Vagina (tissue), 2 donors: ENCODE data around the gene DLL4. TPM values are rescaled to one million over a fixed set of nuclear protein-coding genes. Genes with fewer than 3 reads are reported as not detected.

Experiments used
- DNase-seq, 2 donors: peaks; one replicate each; pipeline ENCODE4 v3.0.0-alpha.2; 2017; ENCODE audit errors: extremely low spot score in 2 of 2
- H3K27ac ChIP-seq: fragments of 200-600 bp; sonication (generic); one replicate; pipeline ENCODE4 v1.5.1; 2019
- H3K27me3 ChIP-seq: fragments of 200-600 bp; sonication (generic); one replicate; pipeline ENCODE4 v1.5.1; 2019
- H3K36me3 ChIP-seq, 2 donors: fragments of 200-600 bp; sonication (generic); one replicate each; pipeline ENCODE4 v1.5.1; 2017 to 2019
- H3K4me1 ChIP-seq: fragments of 200-600 bp; sonication (generic); one replicate; pipeline ENCODE4 v1.5.1; 2019
- H3K4me3 ChIP-seq, 2 donors: fragments of 200-600 bp; sonication (generic); 1 replicate in 1 of 2; 2 replicates in 1 of 2; pipeline ENCODE4 v1.5.1; 2016 to 2019
- H3K9me3 ChIP-seq: fragments of 200-600 bp; sonication (generic); one replicate; pipeline ENCODE4 v1.5.1; 2019
- POLR2A ChIP-seq, 2 donors: fragments of 450-650 bp; IDR thresholded peaks; one replicate each; pipeline ENCODE4 v1.6.1; 2017; ENCODE audit warnings: antibody characterized with exemption in 2 of 2, mild to moderate bottlenecking in 2 of 2, moderate library complexity in 2 of 2
- POLR2AphosphoS5 ChIP-seq, 2 donors: sonication (generic); formaldehyde crosslinking; IDR thresholded peaks; one replicate each; pipeline ENCODE4 v1.9.0; 2017; ENCODE audit warnings: antibody characterized with exemption in 2 of 2, mild to moderate bottlenecking in 2 of 2, low read depth in 1 of 2; ENCODE audit not compliant: insufficient read depth in 1 of 2
- intact Hi-C: fragments of 100-400 bp; cut with DNase I; formaldehyde crosslinking; loops from one replicate; pipeline ENCODE4 v1.15.1; 2023
- total RNA-seq: library from RNA; depleted of rRNA; stranded (reverse); fragments of >200 nt; gene quantifications from one replicate; pipeline ENCODE4 v1.2.3, GENCODE V29; 2016
- TF ChIP-seq, protein P1 (sequence below), 3 experiments: fragments of 450-650 bp in 2 of 3; fragments of 200-600 bp in 1 of 3; sonication (generic) in 1 of 3; IDR thresholded peaks; one replicate each; pipeline ENCODE4 v1.5.1; 2017 to 2019; ENCODE audit warnings: antibody characterized with exemption in 3 of 3, mild to moderate bottlenecking in 2 of 3, moderate library complexity in 2 of 3

Gene DLL4
- total RNA-seq, 1 donor from 2014 or later = 20.9 TPM

DNA sequence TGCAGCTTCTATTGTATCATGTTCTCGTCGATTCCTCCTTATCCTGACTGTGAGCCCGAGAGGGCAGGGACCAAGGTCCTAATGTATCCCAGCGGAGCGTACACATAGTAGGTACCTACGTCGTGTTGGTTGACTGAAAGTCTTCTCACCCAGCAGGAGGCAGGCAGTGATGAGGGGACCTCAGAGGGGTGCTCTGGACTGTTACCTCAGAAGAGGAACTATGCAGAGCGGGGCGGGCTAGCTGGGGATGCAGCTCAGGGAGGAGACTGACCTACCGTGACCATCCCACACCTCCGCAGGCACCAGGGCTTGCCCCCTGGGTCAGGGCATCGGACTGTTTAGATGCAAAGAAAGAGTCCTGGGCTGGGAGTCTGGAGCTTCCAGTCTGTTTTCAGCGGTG, 35.5 kb downstream of the DLL4 start:
- intact Hi-C loops = no loop called here

DNA sequence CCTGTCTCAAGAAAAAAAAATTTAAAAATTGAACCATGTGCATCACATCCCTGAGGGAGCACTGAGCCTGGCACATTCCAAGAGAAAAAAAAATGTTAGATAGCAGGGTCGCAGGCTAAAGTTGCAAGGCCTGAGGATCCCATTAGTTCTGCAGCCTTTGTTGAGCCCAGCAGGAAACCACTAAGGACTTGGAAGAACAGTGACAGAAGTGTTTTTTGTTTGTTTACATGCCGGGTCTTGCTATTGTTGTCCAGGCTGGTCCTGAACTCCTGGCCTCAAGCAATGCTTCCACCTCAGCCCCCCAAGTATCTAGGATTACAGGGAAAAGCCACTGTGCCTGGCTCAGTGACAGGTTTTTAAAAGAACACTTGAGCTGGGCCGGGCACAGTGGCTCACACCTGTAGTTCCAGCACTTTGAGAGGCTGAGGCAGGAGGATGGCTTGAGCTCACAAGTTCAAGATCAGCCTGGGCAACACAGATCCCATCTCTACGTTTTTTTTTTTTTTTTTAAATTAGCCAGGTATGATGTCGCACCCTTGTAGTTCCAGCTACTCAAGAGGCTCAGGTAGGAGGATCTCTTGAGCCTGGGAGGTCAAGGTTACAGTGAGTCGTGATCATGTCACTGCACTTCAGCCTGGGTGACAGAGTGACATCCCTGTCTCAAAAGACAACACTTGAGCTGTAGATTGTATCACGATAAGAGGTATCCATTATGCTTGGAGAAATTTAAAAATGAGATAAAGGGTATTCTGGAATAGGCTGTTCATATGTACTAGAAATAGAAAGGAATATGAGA, 39.3 kb downstream of the DLL4 start:
- no peak for TF ChIP-seq POLR2AphosphoS5 (IDR thresholded peaks at IDR 0.05; ENCODE audit: insufficient read depth in 1 of 2, low read depth in 1 of 2)
- TF ChIP-seq, protein P1, sequence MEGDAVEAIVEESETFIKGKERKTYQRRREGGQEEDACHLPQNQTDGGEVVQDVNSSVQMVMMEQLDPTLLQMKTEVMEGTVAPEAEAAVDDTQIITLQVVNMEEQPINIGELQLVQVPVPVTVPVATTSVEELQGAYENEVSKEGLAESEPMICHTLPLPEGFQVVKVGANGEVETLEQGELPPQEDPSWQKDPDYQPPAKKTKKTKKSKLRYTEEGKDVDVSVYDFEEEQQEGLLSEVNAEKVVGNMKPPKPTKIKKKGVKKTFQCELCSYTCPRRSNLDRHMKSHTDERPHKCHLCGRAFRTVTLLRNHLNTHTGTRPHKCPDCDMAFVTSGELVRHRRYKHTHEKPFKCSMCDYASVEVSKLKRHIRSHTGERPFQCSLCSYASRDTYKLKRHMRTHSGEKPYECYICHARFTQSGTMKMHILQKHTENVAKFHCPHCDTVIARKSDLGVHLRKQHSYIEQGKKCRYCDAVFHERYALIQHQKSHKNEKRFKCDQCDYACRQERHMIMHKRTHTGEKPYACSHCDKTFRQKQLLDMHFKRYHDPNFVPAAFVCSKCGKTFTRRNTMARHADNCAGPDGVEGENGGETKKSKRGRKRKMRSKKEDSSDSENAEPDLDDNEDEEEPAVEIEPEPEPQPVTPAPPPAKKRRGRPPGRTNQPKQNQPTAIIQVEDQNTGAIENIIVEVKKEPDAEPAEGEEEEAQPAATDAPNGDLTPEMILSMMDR (IDR thresholded peaks at IDR 0.05) = no peak
- no peak for TF ChIP-seq POLR2A (IDR thresholded peaks at IDR 0.05)
- Histone ChIP-seq H3K27ac (no peak overlapping the region), H3K27me3 (no peaks in the 10 kb centered on the region), H3K9me3 (no peaks in the 10 kb centered on the region), H3K4me1 (peaks cover 25% of the 10 kb centered on the region), H3K4me3 (no peak overlapping the region), H3K36me3 (no peaks in the 10 kb centered on the region)
- DNase-seq = no peak
- intact Hi-C loops = no loop called here

More for the DNA sequence above, 35.5 kb downstream of the DLL4 start:
- Histone ChIP-seq H3K9me3 (no peaks in the 10 kb centered on the region), H3K4me3 (no peak overlapping the region), H3K36me3 (no peaks in the 10 kb centered on the region), H3K27ac (no peak overlapping the region), H3K4me1 (peaks cover 17% of the 10 kb centered on the region), H3K27me3 (no peaks in the 10 kb centered on the region)
- TF ChIP-seq POLR2A (IDR thresholded peaks at IDR 0.05) = no peak
- TF ChIP-seq POLR2AphosphoS5 (IDR thresholded peaks at IDR 0.05; ENCODE audit: insufficient read depth in 1 of 2, low read depth in 1 of 2) = no peak
- TF ChIP-seq, protein P1 (IDR thresholded peaks at IDR 0.05) = no peak
- no peak for DNase-seq

DNA sequence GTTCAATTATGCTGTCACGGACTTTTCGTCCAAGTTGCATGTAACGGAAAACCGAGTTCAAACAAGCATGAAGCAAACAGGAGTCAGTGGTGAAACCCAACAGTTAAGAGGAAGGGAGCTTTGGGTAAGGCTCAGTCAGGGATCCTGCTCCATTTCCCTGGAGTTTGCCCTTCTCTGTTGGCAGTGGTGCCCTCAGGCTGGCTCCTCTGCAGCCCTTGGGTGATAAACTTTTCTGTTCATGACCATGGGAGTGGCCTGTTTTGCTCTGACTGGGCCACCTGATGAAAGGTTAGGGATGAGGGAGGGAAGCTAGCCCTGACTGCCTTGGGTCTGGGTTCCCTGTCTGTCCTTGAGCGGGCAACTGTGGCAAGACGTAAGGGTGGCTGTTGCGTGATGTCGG, 40.2 kb downstream of the DLL4 start:
- H3K4me3 ChIP-seq = no peak overlapping the region
- intact Hi-C loops = no loop called here
- no peaks in the 10 kb centered on the region for H3K36me3 ChIP-seq
- no peak overlapping the region for H3K27ac ChIP-seq
- no peak for DNase-seq
- peaks cover 25% of the 10 kb centered on the region for H3K4me1 ChIP-seq
- TF ChIP-seq, protein P1 (IDR thresholded peaks at IDR 0.05) = no peak
- no peak for TF ChIP-seq POLR2A (IDR thresholded peaks at IDR 0.05)
- no peak for TF ChIP-seq POLR2AphosphoS5 (IDR thresholded peaks at IDR 0.05; ENCODE audit: insufficient read depth in 1 of 2, low read depth in 1 of 2)
- no peaks in the 10 kb centered on the region for H3K9me3 ChIP-seq
- no peaks in the 10 kb centered on the region for H3K27me3 ChIP-seq

DNA sequence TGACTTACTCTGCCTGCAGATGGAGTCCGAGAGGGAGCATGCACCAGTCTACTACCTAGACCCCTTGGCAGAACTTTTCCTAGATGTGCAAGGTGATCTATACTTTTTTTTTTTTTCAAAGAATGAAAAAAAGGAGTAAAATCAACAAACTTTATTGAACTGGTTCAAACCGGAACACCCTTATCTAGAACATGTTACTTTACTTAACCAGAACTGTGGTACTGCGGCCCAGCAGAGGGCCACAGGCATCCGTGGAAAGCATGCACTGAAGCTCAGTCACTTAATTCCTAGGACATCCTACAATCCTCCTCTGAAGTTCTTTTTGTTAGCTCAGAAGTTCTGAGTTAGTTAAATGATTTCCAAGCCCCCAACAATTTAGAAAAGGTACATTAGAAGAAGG, 45.7 kb downstream of the DLL4 start:
- no peak for DNase-seq
- H3K36me3 ChIP-seq = peaks cover 0 to 9% of the 10 kb centered on the region in 2 donors
- no peak overlapping the region for H3K4me3 ChIP-seq
- peaks cover 8% of the 10 kb centered on the region for H3K4me1 ChIP-seq
- TF ChIP-seq POLR2A (IDR thresholded peaks at IDR 0.05) (no peak), POLR2AphosphoS5 (IDR thresholded peaks at IDR 0.05; ENCODE audit: insufficient read depth in 1 of 2, low read depth in 1 of 2) (no peak)
- TF ChIP-seq, protein P1 (IDR thresholded peaks at IDR 0.05) = no peak
- H3K9me3 ChIP-seq = no peaks in the 10 kb centered on the region
- H3K27me3 ChIP-seq = no peaks in the 10 kb centered on the region
- no peak overlapping the region for H3K27ac ChIP-seq
- intact Hi-C loops = no loop called here

DNA sequence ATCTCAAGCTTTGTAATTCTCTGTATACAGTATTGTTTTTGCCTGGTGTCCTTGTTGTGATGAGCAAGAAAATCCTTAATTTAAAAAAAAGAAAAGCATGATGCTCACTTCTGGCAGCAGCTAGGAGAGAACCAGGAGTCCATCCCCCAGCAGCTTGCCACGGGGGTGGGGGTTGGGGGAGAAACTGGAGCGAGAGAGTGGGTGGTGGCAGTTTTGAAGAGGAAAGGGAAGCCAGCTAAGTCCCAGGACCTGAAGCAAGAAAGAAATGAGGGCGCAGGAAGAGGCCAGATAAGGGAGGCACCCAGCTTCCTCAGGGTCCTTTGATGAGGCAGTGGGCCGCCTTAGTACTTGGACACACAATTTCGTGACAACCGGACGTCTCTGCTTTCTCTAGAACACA, 47.7 kb downstream of the DLL4 start:
- Histone ChIP-seq H3K9me3 (no peaks in the 10 kb centered on the region), H3K27ac (no peak overlapping the region), H3K4me3 (no peak overlapping the region), H3K4me1 (peaks cover 8% of the 10 kb centered on the region), H3K36me3 (peaks cover 0 to 28% of the 10 kb centered on the region in 2 donors), H3K27me3 (no peaks in the 10 kb centered on the region)
- no peak for DNase-seq
- intact Hi-C loops = no loop called here
- TF ChIP-seq POLR2AphosphoS5 (IDR thresholded peaks at IDR 0.05; ENCODE audit: insufficient read depth in 1 of 2, low read depth in 1 of 2) (no peak), POLR2A (IDR thresholded peaks at IDR 0.05) (no peak)
- TF ChIP-seq, protein P1 (IDR thresholded peaks at IDR 0.05) = no peak
